ENCODE results near the gene HBM. TPM values are rescaled to one million over a fixed set of nuclear protein-coding genes. Genes with fewer than 3 reads are reported as not detected.
A peak's percentile ranks its signal among the peaks of the same experiment; 100 is the strongest.

Gene HBM
- total RNA-seq, 3 donors from 2014 or later (not counting 1 experiment from before 2014, with no cell fraction given) = not detected

DNA sequence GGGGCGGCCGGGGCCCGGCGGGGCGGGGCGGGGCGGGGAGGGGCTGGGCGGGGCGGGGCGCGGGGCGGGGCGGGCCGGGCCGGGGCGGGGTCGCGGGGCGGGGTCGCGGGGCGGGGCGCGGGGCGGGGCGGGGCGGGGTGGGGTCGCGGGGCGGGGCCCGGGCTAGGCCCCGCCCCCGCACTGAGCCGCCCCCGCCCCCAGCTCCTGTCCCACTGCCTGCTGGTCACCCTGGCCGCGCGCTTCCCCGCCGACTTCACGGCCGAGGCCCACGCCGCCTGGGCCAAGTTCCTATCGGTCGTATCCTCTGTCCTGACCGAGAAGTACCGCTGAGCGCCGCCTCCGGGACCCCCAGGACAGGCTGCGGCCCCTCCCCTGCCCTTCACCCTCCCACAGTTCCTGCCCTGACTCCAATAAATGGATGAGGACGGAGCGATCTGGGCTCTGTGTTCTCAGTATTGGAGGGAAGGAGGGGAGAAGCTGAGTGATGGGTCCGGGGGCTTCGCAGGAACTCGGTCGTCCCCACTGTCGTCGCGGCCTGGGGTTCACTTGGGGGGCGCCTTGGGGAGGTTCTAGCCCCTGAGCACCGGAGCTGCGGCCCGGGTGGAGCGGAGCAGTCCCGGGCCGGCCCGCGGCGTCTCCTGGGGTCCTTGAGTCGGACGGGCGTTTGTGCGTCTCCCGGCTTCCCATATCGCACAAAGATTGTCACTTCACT lies 795 bp upstream of the HBM start:
- Histone ChIP-seq H3K27ac (ENCODE audit: low read length) (no peak overlapping the region), H3K9me3 (ENCODE audit: control insufficient read depth, insufficient read depth, low read length) (no peaks in the 10 kb centered on the region), H3K4me3 (ENCODE audit: low read length) (no peak overlapping the region), H3K36me3 (ENCODE audit: control insufficient read depth, insufficient read depth, low read length) (no peaks in the 10 kb centered on the region), H3K4me1 (ENCODE audit: control insufficient read depth, insufficient read depth, low read length) (peaks cover 21% of the 10 kb centered on the region), H3K27me3 (ENCODE audit: control insufficient read depth, insufficient read depth, low read length) (peaks cover 32% of the 10 kb centered on the region)
- Mint-ChIP-seq H3K9me3 (no peaks in the 10 kb centered on the region), H3K27me3 (ENCODE audit: low read depth in 2 of 2) (peaks cover 0 to 33% of the 10 kb centered on the region in 2 donors), H3K4me3 (peak overlapping the region; percentile 58), H3K36me3 (no peaks in the 10 kb centered on the region), H3K4me1 (peaks cover 0 to 11% of the 10 kb centered on the region in 2 donors), H3K27ac (no peak overlapping the region)
- no peak for DNase-seq
- 5% methylated on average over 50 of the region's 77 CpGs for WGBS (ENCODE audit: insufficient coverage)
- intact Hi-C loops (cut with micrococcal nuclease) = no loop called here
- peak; percentile 59 to 70 (median 61) for ATAC-seq
- TF ChIP-seq, protein P1, sequence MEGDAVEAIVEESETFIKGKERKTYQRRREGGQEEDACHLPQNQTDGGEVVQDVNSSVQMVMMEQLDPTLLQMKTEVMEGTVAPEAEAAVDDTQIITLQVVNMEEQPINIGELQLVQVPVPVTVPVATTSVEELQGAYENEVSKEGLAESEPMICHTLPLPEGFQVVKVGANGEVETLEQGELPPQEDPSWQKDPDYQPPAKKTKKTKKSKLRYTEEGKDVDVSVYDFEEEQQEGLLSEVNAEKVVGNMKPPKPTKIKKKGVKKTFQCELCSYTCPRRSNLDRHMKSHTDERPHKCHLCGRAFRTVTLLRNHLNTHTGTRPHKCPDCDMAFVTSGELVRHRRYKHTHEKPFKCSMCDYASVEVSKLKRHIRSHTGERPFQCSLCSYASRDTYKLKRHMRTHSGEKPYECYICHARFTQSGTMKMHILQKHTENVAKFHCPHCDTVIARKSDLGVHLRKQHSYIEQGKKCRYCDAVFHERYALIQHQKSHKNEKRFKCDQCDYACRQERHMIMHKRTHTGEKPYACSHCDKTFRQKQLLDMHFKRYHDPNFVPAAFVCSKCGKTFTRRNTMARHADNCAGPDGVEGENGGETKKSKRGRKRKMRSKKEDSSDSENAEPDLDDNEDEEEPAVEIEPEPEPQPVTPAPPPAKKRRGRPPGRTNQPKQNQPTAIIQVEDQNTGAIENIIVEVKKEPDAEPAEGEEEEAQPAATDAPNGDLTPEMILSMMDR (IDR thresholded peaks at IDR 0.05) = no peak

GRCh38 chr16:166375-167121 lies 770 bp downstream of the HBM start:
- TF ChIP-seq, protein P1 (IDR thresholded peaks at IDR 0.05) = no peak
- H3K36me3 ChIP-seq (ENCODE audit: control insufficient read depth, insufficient read depth, low read length) = no peaks in the 10 kb centered on the region
- intact Hi-C loops (cut with micrococcal nuclease) = no loop called here
- ATAC-seq (peak in 2 of 3 donors; percentile 30 to 50), DNase-seq (peak in 1 of 2 donors; percentile 42)
- H3K27ac Mint-ChIP-seq = no peak overlapping the region
- H3K4me3 Mint-ChIP-seq = peak overlapping the region; percentile 35
- H3K27ac ChIP-seq (ENCODE audit: low read length) = no peak overlapping the region
- H3K9me3 Mint-ChIP-seq = no peaks in the 10 kb centered on the region
- WGBS (ENCODE audit: insufficient coverage) = 6% methylated on average over 42 of the region's 45 CpGs
- H3K4me3 ChIP-seq (ENCODE audit: low read length) = no peak overlapping the region
- H3K27me3 Mint-ChIP-seq (ENCODE audit: low read depth in 2 of 2) = peaks cover 7 to 36% of the 10 kb centered on the region in 2 donors
- H3K4me1 Mint-ChIP-seq = peaks cover 0 to 11% of the 10 kb centered on the region in 2 donors
- H3K36me3 Mint-ChIP-seq = no peaks in the 10 kb centered on the region
- H3K4me1 ChIP-seq (ENCODE audit: control insufficient read depth, insufficient read depth, low read length) = peaks cover 21% of the 10 kb centered on the region
- H3K9me3 ChIP-seq (ENCODE audit: control insufficient read depth, insufficient read depth, low read length) = no peaks in the 10 kb centered on the region
- peaks cover 34% of the 10 kb centered on the region for H3K27me3 ChIP-seq (ENCODE audit: control insufficient read depth, insufficient read depth, low read length)

DNA sequence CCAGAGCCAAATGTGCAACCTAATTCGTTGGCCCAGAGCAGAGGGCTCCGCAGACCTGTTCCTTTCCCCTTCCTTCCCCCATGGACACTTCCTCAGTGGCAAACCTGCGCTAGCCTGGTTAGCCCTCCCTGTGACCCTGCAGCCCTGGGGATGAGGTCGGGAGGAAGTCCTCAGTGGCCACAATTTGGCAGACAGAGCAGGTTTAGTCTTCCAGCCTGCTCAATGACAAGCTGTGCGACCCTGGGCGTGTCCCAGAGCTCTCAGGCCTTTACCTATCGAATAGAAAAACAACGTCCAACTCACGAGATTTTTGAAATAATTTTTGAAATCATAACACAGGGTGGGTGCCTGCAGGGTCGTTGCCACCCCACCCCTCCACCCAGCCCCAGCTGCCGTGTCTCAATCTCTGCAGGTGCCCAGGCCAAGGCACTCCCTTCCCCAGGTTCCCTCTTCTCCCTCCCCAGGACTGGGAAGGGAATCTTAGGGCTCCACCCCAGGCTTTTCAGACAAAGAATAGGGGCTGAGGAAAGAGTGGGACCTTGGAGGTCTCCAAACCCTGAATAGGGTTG lies 1.4 kb downstream of the HBM start:
- WGBS (ENCODE audit: insufficient coverage) = 23% methylated on average over 11 of the region's 11 CpGs

More for the DNA sequence above, 1.4 kb downstream of the HBM start:
- Mint-ChIP-seq H3K36me3 (no peaks in the 10 kb centered on the region), H3K4me3 (peak overlapping the region; percentile 35), H3K27ac (no peak overlapping the region), H3K4me1 (peaks cover 0 to 11% of the 10 kb centered on the region in 2 donors), H3K27me3 (ENCODE audit: low read depth in 2 of 2) (peaks cover 7 to 39% of the 10 kb centered on the region in 2 donors), H3K9me3 (no peaks in the 10 kb centered on the region)
- peaks cover 21% of the 10 kb centered on the region for H3K4me1 ChIP-seq (ENCODE audit: control insufficient read depth, insufficient read depth, low read length)
- TF ChIP-seq, protein P1 (IDR thresholded peaks at IDR 0.05) = no peak
- no peak for ATAC-seq
- intact Hi-C loops (cut with micrococcal nuclease) = no loop called here
- H3K9me3 ChIP-seq (ENCODE audit: control insufficient read depth, insufficient read depth, low read length) = no peaks in the 10 kb centered on the region
- no peak overlapping the region for H3K27ac ChIP-seq (ENCODE audit: low read length)
- DNase-seq = no peak
- no peak overlapping the region for H3K4me3 ChIP-seq (ENCODE audit: low read length)
- no peaks in the 10 kb centered on the region for H3K36me3 ChIP-seq (ENCODE audit: control insufficient read depth, insufficient read depth, low read length)
- H3K27me3 ChIP-seq (ENCODE audit: control insufficient read depth, insufficient read depth, low read length) = peaks cover 34% of the 10 kb centered on the region
